Upper lobe of left lung (tissue), 4 donors: ENCODE measurements around the gene CLEC4G.

Experiments used
- EP300 ChIP-seq, 4 donors: sonication (generic); formaldehyde crosslinking; IDR thresholded peaks; one replicate each; pipeline ENCODE4 v1.5.1; 2017; ENCODE audit warnings: antibody characterized with exemption in 4 of 4, control low read depth in 2 of 4
- POLR2A ChIP-seq, 4 donors: fragments of 450-650 bp; IDR thresholded peaks; one replicate each; pipeline ENCODE4 v1.5.1; 2016 to 2017; ENCODE audit warnings: antibody characterized with exemption in 4 of 4, mild to moderate bottlenecking in 2 of 4
- POLR2AphosphoS5 ChIP-seq, 2 donors: sonication (generic); formaldehyde crosslinking; IDR thresholded peaks; one replicate each; pipeline ENCODE4 v1.5.1; 2017; ENCODE audit warnings: antibody characterized with exemption in 2 of 2
- TF ChIP-seq, protein P1 (sequence below), 6 experiments: fragments of 450-650 bp in 4 of 6; fragments of 200-600 bp in 2 of 6; sonication (generic) in 2 of 6; IDR thresholded peaks; one replicate each; pipeline ENCODE4 v1.5.1; 2016 to 2019; ENCODE audit warnings: antibody characterized with exemption in 6 of 6

DNA sequence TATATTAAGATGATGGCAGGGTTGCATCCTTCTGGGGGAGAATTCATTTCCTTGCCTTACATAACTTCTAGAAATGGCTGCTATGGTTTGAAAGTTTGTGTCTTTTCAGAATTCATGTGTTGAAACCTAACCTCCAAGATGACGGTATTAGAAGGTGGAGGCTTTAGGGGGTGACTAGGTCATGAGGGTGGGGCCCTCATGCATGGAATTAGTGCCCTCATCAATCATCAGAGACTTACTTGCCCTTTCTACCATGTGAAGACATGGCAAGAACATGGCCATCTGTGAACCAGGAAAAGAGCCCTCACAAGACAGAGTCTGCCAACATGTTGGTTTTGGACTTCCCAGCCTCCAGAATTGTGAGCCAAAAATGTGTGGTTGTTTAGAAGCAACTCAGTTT is 15.1 kb downstream of the CLEC4G start:
- TF ChIP-seq, protein P1, sequence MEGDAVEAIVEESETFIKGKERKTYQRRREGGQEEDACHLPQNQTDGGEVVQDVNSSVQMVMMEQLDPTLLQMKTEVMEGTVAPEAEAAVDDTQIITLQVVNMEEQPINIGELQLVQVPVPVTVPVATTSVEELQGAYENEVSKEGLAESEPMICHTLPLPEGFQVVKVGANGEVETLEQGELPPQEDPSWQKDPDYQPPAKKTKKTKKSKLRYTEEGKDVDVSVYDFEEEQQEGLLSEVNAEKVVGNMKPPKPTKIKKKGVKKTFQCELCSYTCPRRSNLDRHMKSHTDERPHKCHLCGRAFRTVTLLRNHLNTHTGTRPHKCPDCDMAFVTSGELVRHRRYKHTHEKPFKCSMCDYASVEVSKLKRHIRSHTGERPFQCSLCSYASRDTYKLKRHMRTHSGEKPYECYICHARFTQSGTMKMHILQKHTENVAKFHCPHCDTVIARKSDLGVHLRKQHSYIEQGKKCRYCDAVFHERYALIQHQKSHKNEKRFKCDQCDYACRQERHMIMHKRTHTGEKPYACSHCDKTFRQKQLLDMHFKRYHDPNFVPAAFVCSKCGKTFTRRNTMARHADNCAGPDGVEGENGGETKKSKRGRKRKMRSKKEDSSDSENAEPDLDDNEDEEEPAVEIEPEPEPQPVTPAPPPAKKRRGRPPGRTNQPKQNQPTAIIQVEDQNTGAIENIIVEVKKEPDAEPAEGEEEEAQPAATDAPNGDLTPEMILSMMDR (IDR thresholded peaks at IDR 0.05) = no peak
- TF ChIP-seq POLR2AphosphoS5 (IDR thresholded peaks at IDR 0.05) = no peak
- TF ChIP-seq POLR2A (IDR thresholded peaks at IDR 0.05) = no peak
- no peak for TF ChIP-seq EP300 (IDR thresholded peaks at IDR 0.05)
